Endothelial cell of umbilical vein (primary cell): ENCODE data around the gene USP36.

Source experiments
- EZH2 ChIP-seq: IDR thresholded peaks from 2 replicates; pipeline ENCODE4 v1.6.1; 2012; ENCODE audit warnings: borderline replicate concordance, low read depth, mild to moderate bottlenecking, moderate library complexity, low read length, inconsistent platforms; ENCODE audit not compliant: severe bottlenecking
- FOS ChIP-seq: IDR thresholded peaks from 2 replicates; pipeline ENCODE4 v1.6.1; 2011; ENCODE audit warnings: mild to moderate bottlenecking, low read length, moderate library complexity, borderline replicate concordance; ENCODE audit not compliant: insufficient read depth
- JUN ChIP-seq: IDR thresholded peaks from 2 replicates; pipeline ENCODE4 v1.6.1; 2011; ENCODE audit warnings: borderline replicate concordance, low read depth; ENCODE audit not compliant: insufficient read length, insufficient read depth
- MYC ChIP-seq: IDR thresholded peaks from one replicate; pipeline ENCODE4 v1.6.1; 2011; ENCODE audit warnings: mild to moderate bottlenecking, low read depth, low read length
- POLR2A ChIP-seq: IDR thresholded peaks from 2 replicates; pipeline ENCODE4 v1.6.1; 2012; ENCODE audit warnings: low read depth, mild to moderate bottlenecking, control low read depth, low read length
- POLR2AphosphoS5 ChIP-seq: IDR thresholded peaks from 2 replicates; pipeline ENCODE4 v1.6.1; 2012; ENCODE audit warnings: low read depth, mild to moderate bottlenecking, control low read depth, low read length, moderate library complexity; ENCODE audit not compliant: insufficient read depth
- TF ChIP-seq, protein P1 (sequence below), 2 donors: IDR thresholded peaks; 1 replicate in 1 of 2; 2 replicates in 1 of 2; pipeline ENCODE4 v1.5.1; 2011; ENCODE audit warnings: low read length in 2 of 2, mild to moderate bottlenecking in 2 of 2, moderate library complexity in 2 of 2, control low read depth in 1 of 2, inconsistent platforms in 1 of 2, low read depth in 1 of 2; ENCODE audit not compliant: insufficient read depth in 1 of 2; ENCODE audit errors: extremely low read depth in 1 of 2
- TF ChIP-seq, protein P2 (sequence below): IDR thresholded peaks from 2 replicates; pipeline ENCODE4 v1.6.1; 2011; ENCODE audit not compliant: insufficient read depth, insufficient read length

DNA sequence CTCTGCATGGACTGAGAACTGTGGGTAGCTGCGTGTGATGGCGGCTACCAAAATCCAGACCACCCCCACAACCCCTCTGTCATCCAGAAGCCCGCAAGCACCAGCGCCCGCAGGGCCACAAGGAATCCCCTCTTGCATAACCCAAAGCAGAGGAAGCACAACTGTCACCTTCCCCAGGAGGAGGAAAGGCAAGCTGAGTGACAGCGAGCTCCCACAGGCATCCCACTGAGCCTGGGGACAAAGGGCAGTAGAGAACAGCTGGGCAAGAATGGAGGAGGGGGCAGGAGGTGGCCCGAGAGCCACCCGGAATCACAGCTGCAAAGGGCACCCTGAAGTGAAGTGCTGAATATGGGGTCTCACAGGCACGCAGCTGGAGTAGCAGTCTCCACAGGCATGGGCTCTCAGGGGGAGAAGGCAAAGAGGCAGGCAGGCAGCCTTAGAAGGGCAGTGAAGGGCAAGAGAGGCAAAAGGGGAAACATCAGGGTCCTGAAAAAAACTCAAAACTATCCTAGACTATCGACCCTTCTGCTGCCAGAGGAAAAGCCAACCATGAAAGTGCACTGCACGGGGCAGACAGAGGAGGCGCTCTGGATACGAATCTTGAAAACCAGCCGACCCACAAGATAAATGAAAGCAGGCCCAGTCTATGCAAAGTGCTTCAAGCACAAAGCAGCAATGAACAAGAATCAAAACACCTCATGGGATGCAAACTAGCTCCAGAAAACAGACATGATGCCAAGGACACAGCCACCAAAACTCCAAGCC is 17.1 kb downstream of the USP36 start:
- TF ChIP-seq, protein P1, sequence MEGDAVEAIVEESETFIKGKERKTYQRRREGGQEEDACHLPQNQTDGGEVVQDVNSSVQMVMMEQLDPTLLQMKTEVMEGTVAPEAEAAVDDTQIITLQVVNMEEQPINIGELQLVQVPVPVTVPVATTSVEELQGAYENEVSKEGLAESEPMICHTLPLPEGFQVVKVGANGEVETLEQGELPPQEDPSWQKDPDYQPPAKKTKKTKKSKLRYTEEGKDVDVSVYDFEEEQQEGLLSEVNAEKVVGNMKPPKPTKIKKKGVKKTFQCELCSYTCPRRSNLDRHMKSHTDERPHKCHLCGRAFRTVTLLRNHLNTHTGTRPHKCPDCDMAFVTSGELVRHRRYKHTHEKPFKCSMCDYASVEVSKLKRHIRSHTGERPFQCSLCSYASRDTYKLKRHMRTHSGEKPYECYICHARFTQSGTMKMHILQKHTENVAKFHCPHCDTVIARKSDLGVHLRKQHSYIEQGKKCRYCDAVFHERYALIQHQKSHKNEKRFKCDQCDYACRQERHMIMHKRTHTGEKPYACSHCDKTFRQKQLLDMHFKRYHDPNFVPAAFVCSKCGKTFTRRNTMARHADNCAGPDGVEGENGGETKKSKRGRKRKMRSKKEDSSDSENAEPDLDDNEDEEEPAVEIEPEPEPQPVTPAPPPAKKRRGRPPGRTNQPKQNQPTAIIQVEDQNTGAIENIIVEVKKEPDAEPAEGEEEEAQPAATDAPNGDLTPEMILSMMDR (IDR thresholded peaks at IDR 0.05; ENCODE audit: extremely low read depth in 1 of 2, insufficient read depth in 1 of 2, low read depth in 1 of 2, low read length in 2 of 2): no peak
- no peak for TF ChIP-seq EZH2
- no peak for TF ChIP-seq POLR2A
- TF ChIP-seq, protein P2, sequence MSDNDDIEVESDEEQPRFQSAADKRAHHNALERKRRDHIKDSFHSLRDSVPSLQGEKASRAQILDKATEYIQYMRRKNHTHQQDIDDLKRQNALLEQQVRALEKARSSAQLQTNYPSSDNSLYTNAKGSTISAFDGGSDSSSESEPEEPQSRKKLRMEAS: no peak
- no peak for TF ChIP-seq FOS
- no peak for TF ChIP-seq MYC
- TF ChIP-seq POLR2AphosphoS5: no peak
- TF ChIP-seq JUN: no peak
